Nephron progenitor cell (in vitro differentiated cells): ENCODE measurements around the gene CNOT6L.

ENCODE experiments used
- DNase-seq: peaks from one replicate; pipeline ENCODE4 v3.0.0; 2021
- H3K27ac Mint-ChIP-seq: 2 replicates; pipeline ENCODE4 v1.8.0; 2021; ENCODE audit warnings: mild to moderate bottlenecking, moderate library complexity, mixed read lengths
- H3K27me3 Mint-ChIP-seq: 2 replicates; pipeline ENCODE4 v1.8.0; 2021; ENCODE audit warnings: mild to moderate bottlenecking, low read depth, mixed read lengths; ENCODE audit not compliant: poor library complexity
- H3K36me3 Mint-ChIP-seq: 2 replicates; pipeline ENCODE4 v1.8.0; 2021; ENCODE audit warnings: low read depth, mixed read lengths
- H3K4me1 Mint-ChIP-seq: 2 replicates; pipeline ENCODE4 v1.8.0; 2021; ENCODE audit warnings: mixed read lengths
- H3K4me3 Mint-ChIP-seq: 2 replicates; pipeline ENCODE4 v1.8.0; 2021; ENCODE audit warnings: mild to moderate bottlenecking, moderate library complexity, mixed read lengths
- H3K9me3 Mint-ChIP-seq: 2 replicates; pipeline ENCODE4 v1.8.0; 2021; ENCODE audit warnings: mild to moderate bottlenecking, moderate library complexity, mixed read lengths
- CTCF ChIP-seq: fragments of 200-600 bp; sonication (generic); IDR thresholded peaks from 2 replicates; pipeline ENCODE4 v1.5.0; 2021; ENCODE audit warnings: antibody characterized with exemption

The CNOT6L gene

GRCh38 chr4:77856152-77856551, 37.0 kb upstream of the CNOT6L start:
- H3K9me3 Mint-ChIP-seq = no peaks in the 10 kb centered on the region
- peaks cover 6% of the 10 kb centered on the region for H3K4me1 Mint-ChIP-seq
- H3K27ac Mint-ChIP-seq = no peak overlapping the region
- H3K4me3 Mint-ChIP-seq = no peak overlapping the region
- H3K36me3 Mint-ChIP-seq = no peaks in the 10 kb centered on the region
- no peak for DNase-seq
- H3K27me3 Mint-ChIP-seq = peaks cover 5% of the 10 kb centered on the region
- TF ChIP-seq CTCF = no peak

- no peak for DNase-seq
- Mint-ChIP-seq H3K4me3 (no peak overlapping the region), H3K27me3 (peaks cover 5% of the 10 kb centered on the region), H3K4me1 (peaks cover 3% of the 10 kb centered on the region), H3K27ac (no peak overlapping the region), H3K9me3 (no peaks in the 10 kb centered on the region), H3K36me3 (no peaks in the 10 kb centered on the region)
- no peak for TF ChIP-seq CTCF
These were observed 35.4 kb upstream of the CNOT6L start for GRCh38 chr4:77854431-77855111.

GRCh38 chr4:77852892-77853495, 33.8 kb upstream of the CNOT6L start:
- Mint-ChIP-seq H3K27me3 (peaks cover 5% of the 10 kb centered on the region), H3K36me3 (no peaks in the 10 kb centered on the region), H3K4me3 (no peak overlapping the region), H3K9me3 (no peaks in the 10 kb centered on the region), H3K4me1 (no peaks in the 10 kb centered on the region), H3K27ac (no peak overlapping the region)
- no peak for DNase-seq
- TF ChIP-seq CTCF = no peak

DNA sequence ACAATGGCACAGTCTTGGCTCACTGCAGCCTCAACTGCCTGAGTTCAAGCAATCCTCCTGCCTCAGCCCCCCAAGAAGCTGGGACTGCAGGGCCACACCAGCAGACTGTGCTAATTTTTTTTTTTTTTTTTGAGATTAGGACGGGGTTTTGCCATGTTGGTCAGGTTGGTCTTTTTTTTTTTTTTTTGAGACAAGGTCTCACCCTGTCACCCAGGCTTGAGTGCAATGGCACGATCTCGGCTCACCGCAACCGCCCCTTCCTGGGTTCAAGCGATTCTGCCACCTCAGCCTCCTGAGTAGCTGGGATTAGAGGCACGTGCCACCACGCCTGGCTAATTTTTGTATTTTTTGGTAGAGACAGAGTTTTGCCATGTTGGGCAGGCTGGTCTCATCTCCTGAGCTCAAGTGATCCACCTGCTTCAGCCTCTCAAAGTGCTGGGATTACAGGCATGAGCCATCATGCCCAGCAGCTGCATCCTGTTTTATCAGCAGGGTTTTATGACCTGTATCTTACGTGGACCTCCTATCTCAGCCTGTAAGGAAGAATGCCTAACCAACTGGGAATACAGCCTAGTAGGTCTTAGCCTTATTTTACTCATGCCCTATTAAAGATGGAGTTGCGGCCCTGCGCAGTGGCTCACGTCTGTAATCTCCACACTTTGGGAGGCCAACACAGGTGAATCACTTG, 30.3 kb upstream of the CNOT6L start:
- Mint-ChIP-seq H3K27me3 (peaks cover 5% of the 10 kb centered on the region), H3K4me3 (no peak overlapping the region), H3K4me1 (no peaks in the 10 kb centered on the region), H3K36me3 (no peaks in the 10 kb centered on the region), H3K27ac (no peak overlapping the region), H3K9me3 (no peaks in the 10 kb centered on the region)
- no peak for TF ChIP-seq CTCF
- no peak for DNase-seq

DNA sequence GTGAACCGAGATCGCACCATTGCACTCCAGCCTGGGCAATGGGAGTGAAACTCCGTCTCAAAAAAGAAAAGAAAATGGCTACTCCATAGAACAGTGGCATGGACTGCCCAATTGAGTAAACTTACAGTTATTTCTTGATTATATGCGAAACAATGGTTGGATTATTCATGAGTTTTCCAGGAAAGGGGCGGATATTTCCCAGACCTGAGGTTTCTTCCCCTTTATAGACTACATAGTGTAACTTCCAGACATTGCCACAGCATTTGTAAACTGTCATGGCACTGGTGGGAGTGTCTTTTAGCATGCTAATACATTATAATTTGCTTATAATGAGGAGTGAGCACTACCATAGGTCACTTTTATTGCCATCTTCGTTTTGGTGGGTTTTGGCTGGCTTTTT, 29.3 kb upstream of the CNOT6L start:
- Mint-ChIP-seq H3K4me1 (peaks cover 3% of the 10 kb centered on the region), H3K36me3 (no peaks in the 10 kb centered on the region), H3K27me3 (peaks cover 5% of the 10 kb centered on the region), H3K9me3 (no peaks in the 10 kb centered on the region), H3K27ac (no peak overlapping the region), H3K4me3 (no peak overlapping the region)
- no peak for TF ChIP-seq CTCF
- no peak for DNase-seq
